GM11168 (cell line): ENCODE results near the gene SVOPL.

Experiments
- in situ Hi-C: fragments of 300-500 bp; cut with MboI; formaldehyde crosslinking; loops from one replicate; pipeline ENCODE4 v1.12.0; 2022; ENCODE audit warnings: low sequenced_read_pairs; ENCODE audit not compliant: unreplicated experiment

Gene SVOPL

DNA sequence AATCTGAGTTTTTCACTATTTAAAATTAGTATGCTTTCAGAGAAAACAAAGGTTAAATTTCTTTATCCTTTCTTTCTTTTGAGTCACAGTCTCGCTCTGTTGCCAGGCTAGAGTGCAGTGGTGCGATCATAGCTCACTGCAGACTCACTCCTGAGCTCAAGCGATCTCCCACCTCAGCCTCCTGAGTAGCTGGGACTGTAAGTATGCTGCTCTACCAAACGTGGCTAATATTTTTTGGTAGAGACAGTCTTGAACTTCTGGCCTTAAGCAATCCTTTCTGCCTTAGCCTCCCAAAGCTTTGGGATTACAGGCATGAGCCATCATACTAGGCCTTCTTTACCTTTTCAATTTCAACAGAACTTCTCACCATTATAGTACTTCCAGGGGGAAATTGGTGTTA, 127.4 kb downstream of the SVOPL start:
- in situ Hi-C loops, result no loop called here

DNA sequence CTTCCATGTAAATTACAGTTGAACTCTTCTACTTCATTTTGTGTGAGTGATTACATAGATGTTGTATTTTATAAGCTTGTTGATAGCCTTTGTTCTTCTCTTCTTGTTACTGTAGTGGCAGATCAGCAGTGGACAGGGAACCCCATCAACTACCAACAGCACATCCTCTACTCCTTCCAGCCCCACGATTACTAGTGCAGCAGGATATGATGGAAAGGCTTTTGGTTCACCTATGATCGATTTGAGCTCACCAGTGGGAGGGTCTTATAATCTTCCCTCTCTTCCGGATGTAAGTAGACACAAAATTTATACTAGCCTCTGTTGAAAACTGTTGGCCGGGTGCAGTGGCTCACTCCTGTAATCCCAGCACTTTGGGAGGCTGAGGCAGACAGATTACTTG, 130.4 kb downstream of the SVOPL start:
- in situ Hi-C loops, result no loop called here

DNA sequence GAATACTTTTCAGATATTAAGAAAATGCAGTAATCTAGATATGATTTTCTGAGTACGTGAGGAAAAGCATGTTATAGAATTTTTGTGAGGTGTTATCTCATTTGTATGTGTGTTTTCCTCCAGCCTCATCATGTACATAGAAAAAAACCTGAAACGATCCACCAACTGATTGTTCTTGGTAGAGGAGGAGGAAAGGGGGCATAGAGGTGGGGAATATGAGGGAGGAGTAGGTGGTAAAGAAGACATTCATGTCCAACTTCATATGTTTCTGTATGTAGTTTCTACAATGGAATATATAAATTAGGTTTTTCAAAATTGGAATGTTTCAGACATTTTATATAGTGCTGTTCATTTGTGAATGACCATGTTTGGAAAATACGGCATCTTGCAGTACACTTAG, 131.7 kb downstream of the SVOPL start:
- in situ Hi-C loops, result no loop called here

DNA sequence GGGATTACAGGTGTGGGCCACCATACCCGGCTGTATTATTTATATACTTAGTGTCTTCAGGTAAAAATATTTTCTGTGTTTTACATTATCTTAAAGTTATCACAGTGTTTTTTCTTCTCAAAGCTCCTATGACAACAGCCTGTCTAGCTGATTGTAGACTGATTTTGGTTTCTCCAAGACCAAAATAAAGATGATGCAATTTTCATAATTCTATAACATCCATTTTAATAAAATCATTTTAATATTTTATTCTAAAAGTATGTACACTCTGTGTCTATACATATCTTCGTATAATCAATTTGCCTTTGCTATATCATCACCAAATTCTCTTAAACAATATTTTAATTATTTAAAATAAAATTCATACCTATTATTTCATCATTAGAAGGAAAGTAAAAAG, 132.5 kb downstream of the SVOPL start:
- in situ Hi-C loops, result no loop called here

DNA sequence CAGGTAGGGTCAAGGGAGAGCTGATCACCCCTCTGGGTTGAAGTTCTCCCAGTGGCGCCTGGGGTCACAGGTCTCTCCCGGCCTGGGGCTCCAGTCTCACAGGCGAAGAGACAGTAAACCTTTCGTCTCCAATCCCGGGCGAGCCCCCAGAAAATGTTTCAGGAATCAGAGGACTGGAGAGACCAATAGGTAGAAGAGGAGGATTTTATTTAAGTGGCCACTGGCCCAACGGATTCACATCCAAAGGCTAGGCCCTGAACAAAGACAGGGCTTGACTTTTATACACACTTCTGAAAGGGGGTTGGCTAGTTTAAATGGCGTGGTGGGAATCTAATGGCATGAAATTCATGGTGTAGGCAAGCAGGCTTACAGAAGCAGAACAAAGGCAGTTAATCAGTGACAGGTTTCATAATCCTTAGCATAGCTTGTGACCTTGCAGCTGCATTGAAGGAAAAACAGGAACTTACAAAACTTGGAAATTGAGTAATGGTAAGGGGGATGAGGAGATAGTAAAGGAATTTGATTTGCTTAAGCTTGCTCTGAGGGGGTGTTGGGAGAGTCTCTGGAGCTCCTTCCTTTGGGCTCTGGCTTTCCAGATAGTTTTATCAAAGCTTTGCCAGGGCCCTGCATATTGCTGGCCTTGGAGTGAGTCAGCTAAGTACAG, 135.6 kb downstream of the SVOPL start:
- in situ Hi-C loops, result no loop called here

DNA sequence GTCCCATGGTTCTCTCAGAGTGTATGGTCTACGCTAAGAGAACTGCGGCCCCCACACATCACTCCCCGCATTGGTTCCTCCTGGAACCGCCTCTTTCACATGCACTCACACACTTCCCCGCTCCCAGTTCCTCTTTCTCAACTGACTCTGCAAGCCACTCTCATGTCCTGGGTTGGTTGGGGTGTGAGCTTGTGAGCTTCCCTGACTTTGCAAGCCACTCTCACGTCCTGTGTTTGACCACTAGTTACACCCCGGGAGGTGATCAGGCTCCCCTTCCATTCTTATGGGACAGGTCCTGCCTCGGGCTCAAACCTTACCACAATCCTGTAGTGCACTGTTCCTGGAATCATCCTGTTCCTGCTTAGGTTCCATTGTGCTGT, 136.1 kb downstream of the SVOPL start:
- in situ Hi-C loops, result no loop called here

DNA sequence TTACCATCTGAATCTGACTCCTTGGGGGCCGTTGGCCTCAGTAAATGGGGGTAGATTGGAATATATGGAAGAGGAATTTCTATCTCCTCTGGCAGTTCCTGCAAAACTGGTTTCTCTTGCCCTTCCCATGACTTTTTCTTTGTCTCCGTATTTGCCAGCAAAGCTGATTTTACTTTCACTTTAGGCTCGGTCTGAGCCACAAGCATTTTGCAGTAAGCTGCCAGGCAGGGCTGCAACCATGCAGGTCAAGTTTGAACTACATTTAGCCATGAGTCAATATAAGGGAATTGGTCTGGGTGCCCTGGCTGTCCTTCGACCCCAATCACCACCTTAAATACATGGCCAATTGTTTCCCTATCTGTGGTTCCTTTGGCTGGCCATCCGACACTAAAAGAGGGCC, 136.8 kb downstream of the SVOPL start:
- in situ Hi-C loops, result no loop called here

DNA sequence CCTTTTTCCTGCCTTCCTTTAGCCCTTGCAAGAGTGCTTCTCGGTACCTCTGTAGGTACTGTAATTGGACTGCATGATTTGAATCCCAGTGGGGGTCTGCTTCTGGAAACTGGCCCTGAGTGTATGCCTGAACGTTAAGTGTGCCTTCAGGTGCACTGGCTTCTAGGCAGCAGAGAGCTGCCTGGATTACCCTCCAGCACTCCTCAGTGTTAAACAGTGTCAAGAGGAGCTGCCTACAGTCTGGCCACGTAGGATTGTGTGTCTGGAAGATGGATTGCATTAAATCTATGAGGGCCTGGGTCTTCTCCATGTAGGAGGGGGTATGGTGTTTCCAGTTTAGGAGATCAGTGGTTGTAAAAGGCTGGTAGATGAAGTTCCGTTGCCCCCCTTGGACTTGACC, 137.4 kb downstream of the SVOPL start:
- in situ Hi-C loops, result no loop called here

DNA sequence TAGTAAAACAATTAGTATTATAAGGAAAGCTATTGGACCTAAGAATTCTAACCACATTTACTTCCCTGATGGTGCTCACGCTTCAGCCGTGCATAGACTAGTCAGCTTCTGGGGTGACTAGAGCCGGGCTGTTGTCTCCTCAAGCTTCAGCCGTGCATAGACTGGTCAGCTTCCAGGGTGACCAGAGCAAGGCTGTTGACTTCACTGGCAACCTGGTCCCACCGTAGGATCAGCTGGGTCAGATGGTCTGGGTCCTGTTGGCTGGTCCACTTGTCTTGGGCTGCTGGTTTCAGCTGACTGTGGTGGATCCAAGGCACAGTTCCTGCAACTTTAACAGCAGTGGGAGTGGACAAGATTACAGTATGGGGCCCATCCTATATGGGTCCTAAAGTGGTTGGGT, 141.7 kb downstream of the SVOPL start:
- in situ Hi-C loops, result no loop called here

DNA sequence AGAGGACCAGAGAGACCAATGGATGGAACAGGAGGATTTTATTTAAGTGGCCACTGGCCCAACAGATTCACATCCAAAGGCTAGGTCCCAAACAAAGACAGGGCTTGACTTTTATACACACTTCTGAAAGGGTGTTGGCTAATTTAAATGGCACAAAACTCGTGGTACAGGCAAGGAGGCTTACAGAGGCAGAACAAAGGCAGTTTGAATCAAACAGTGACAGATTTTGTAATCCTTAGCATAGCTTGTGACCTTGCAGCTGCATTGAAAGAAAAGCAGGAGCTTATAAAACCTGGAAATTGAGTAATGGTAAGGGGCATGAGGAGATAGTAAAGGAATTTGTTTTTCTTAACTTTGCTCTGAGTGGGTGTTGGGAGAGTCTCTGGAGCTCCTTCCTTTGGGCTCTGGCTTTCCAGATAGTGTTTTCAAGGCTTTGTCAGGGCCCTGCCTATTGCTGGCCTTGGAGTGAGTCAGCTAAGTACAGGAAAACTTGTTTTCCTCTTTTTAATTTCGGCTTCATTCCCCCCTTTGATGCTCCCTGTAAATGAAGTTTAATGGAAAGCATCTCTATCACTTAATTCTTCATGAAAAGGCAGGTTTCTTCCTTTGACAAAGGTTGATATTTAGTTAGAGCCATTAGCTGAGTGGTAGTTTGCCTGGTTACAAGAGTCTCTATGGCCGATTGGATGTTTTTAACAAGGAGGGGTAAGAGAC, 144.2 kb downstream of the SVOPL start:
- in situ Hi-C loops, result no loop called here

DNA sequence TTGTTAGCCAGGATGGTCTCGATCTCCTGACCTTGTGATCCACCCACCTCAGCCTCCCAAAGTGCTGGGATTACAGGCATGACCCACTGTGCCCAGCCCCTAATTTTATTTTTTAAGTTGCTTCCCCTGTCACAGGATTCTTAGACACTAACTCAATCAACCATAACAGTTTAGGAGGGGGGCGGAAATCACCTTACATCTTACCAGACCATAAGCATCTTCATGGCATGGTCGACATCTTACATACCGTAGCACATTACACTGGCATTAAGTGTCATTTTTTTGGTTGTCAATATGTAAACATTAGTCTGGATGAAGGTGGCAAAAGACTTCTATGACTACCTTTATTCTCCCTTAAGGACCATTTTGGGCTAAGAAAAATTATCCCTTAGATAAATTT, 145.5 kb downstream of the SVOPL start:
- in situ Hi-C loops, result no loop called here

DNA sequence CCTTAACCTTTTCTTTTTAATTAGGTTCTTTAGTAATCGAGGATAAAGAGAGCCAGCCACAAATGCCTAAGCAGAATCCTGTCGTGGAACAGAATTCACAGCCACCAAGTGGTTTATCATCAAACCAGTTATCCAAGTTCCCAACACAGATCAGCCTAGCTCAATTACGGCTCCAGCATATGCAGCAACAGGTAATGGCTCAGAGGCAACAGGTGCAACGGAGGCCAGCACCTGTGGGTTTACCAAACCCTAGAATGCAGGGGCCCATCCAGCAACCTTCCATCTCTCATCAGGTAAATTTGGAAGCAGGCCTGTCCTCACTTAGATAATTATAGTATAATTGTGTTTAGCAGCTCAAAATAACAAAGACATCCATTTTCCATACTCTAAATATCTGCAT, 146.5 kb downstream of the SVOPL start:
- in situ Hi-C loops, result no loop called here

DNA sequence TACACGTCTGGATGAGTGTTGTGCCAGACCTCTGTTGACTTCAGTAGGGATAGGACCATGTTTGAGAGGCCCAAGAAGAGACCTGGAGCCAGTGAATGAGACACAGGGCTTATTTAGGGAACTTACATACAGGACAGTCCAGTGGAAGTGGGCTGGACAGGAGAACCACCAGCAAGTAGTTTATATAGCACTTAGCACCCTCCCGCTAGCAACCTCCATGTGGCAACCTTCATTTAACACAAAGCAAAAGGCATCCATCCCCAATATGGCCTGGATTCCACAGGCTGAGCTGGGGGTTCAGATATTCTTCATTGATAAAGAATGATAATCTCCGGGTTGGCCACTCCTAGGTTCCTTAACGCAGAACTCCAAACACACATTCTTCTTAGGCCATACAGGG, 147.4 kb downstream of the SVOPL start:
- in situ Hi-C loops, result no loop called here

DNA sequence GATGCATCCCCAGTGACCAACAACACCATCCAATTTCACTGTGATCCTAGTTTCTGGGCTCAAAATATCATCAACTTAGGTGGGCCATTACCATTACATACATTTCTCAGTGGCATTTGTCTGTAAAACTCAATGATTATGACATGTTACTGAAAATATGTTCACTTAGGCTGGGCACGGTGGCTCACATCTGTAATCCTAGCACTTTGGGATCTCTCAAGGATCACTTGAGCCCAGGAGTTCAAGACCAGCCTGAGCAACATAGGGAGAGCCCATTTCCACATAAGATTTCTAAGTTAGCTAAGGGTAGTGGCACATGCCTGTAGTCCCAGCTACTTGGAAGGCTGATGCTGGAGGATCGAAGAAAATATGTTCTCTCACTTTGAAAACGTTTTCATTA, 150.1 kb downstream of the SVOPL start:
- in situ Hi-C loops, result no loop called here

DNA sequence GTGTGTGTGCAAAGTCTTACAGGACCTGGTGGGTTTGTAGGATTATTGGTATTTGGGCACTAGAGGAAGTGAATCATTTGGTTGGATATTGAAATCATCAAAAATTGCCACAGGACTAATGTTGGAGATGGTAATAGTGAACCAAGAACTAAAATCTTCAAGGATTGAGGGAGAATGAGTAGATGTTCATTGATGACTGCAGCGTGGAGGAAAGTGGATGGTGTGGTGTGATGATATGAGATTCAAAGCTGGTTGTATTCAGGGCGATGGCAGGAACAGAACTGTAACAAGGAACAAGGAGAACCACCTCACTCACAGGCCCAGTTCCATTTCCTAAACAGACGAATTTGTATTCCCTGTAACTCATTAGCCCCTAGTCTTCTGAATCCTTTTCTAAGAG, 150.8 kb downstream of the SVOPL start:
- in situ Hi-C loops, result no loop called here

DNA sequence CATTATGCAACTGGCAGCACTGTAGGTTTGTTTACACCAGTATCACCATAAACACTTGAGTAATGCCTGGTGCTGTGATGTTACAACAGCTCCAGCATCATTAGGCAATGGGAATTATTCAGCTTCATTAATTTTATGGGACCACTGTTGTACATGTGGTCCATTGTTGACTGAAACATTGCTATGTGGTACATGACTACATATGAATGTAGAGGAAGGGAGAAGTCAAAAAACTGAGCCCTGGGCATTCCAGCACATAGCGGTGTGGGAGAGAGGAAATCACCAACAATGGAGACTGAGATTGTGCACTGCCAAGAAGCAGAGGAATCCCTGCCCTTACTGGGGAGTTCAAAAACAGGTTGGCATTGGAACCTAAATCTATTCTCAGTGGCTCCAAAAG, 152.1 kb downstream of the SVOPL start:
- in situ Hi-C loops, result no loop called here

DNA sequence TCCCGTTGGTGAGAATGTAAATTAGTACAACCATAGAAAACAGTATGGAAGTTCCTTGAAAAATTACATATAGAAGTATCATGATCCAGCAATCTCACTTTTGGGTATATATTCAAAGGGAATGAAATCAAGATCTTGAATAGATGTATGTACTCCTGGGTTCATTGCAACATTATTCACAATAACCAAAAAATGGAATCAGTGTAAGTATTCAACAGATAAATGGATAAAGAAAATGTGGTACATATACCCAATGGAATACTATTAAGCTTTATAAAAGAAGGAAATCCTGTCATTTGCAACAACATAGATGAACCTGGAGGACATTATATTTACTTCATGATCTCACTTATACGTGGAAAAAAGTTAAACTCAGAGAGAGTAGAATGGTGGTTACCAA, 154.3 kb downstream of the SVOPL start:
- in situ Hi-C loops, result no loop called here

DNA sequence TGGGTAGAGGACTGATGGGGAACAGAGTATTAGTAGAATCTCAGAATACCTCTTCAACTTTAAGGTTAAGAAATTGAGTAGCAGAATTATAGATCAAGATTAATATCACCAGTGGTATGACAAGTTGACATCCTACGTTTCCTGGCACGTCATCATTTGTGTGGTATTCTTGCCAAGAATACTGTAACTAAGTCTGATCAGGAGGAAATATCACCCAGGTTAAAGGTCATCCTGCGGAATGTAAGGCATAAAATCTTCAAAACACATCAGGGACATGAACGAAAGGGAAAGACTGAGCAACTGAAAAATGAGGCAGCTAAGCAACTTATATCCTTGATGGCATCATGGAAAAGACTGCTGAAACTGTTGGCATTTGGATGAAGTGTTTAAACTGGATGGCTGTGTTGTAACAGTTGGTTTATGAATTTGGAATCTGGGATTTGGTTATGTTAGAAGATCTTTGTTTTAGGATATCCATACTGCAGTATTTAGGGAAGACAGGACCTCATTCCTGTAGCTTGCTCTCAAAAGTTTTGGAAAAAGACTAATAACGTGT, 155.0 kb downstream of the SVOPL start:
- in situ Hi-C loops, result no loop called here

DNA sequence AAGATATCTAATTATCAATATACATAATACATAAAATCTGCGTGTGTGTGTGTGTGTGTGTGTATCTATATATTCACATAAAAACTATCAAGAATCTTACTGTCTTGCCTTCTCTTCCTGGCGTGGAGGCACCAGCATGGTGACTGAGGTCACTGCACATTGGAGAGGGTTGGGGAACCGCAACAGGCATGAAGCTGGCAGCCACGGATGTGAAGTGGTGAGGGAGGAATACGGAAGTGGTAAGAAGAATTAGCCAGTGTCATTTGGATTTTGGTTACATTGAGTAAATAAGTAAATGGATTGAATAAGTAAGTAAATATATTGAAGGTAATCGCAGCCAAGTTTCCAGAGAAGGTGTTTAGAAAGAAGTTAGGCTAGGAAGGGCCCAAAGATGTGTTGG, 156.0 kb downstream of the SVOPL start:
- in situ Hi-C loops, result no loop called here
